Fibroblast of pulmonary artery (primary cell): Measurements from ENCODE around the gene POU1F1.

Source experiments
- DNase-seq: peaks from one replicate; pipeline ENCODE4 v3.0.0-alpha.2; 2010; ENCODE audit warnings: low read depth
- H3K4me3 ChIP-seq: replicated peaks from 2 replicates; pipeline ENCODE4 v1.5.1; 2011; ENCODE audit warnings: low read depth, mild to moderate bottlenecking, control low read depth, low read length, moderate library complexity
- TF ChIP-seq, protein P1 (sequence below): IDR thresholded peaks from 2 replicates; pipeline ENCODE4 v1.5.1; 2011; ENCODE audit warnings: mild to moderate bottlenecking, control low read depth, low read length, inconsistent platforms; ENCODE audit errors: missing control alignments

Gene POU1F1, protein sequence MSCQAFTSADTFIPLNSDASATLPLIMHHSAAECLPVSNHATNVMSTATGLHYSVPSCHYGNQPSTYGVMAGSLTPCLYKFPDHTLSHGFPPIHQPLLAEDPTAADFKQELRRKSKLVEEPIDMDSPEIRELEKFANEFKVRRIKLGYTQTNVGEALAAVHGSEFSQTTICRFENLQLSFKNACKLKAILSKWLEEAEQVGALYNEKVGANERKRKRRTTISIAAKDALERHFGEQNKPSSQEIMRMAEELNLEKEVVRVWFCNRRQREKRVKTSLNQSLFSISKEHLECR

GRCh38 chr3:87276484-87276883, at the start of gene POU1F1:
TSS of gene POU1F1 (minus strand) at chr3:87276584. CDS start at chr3:87276462, 122 bp downstream.
- no peak within 1 kb of the TSS for H3K4me3 ChIP-seq
- TF ChIP-seq, protein P1, sequence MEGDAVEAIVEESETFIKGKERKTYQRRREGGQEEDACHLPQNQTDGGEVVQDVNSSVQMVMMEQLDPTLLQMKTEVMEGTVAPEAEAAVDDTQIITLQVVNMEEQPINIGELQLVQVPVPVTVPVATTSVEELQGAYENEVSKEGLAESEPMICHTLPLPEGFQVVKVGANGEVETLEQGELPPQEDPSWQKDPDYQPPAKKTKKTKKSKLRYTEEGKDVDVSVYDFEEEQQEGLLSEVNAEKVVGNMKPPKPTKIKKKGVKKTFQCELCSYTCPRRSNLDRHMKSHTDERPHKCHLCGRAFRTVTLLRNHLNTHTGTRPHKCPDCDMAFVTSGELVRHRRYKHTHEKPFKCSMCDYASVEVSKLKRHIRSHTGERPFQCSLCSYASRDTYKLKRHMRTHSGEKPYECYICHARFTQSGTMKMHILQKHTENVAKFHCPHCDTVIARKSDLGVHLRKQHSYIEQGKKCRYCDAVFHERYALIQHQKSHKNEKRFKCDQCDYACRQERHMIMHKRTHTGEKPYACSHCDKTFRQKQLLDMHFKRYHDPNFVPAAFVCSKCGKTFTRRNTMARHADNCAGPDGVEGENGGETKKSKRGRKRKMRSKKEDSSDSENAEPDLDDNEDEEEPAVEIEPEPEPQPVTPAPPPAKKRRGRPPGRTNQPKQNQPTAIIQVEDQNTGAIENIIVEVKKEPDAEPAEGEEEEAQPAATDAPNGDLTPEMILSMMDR: no peak
- no peak for DNase-seq

DNA sequence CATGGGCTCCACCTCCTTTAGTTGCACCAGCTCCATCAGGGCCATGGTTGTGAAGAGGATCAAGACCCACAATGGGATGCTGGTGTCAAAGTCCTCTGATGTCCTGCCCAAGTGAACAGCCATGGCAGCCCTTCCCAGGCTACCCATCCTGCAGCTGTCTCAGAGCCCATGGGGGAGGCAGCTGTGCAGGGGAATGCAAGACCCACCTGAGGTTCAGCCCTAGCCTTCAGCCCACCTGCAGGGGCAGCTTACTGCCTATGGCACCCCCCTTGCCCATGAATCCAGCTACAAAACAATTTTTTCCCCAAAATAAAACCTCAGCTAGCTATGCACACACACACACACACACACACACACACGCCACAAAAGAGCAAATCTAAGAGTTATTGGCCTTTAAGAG, 48.2 kb upstream of the POU1F1 start:
- no peak for DNase-seq
- TF ChIP-seq, protein P1: no peak
- H3K4me3 ChIP-seq: no peak overlapping the region

DNA sequence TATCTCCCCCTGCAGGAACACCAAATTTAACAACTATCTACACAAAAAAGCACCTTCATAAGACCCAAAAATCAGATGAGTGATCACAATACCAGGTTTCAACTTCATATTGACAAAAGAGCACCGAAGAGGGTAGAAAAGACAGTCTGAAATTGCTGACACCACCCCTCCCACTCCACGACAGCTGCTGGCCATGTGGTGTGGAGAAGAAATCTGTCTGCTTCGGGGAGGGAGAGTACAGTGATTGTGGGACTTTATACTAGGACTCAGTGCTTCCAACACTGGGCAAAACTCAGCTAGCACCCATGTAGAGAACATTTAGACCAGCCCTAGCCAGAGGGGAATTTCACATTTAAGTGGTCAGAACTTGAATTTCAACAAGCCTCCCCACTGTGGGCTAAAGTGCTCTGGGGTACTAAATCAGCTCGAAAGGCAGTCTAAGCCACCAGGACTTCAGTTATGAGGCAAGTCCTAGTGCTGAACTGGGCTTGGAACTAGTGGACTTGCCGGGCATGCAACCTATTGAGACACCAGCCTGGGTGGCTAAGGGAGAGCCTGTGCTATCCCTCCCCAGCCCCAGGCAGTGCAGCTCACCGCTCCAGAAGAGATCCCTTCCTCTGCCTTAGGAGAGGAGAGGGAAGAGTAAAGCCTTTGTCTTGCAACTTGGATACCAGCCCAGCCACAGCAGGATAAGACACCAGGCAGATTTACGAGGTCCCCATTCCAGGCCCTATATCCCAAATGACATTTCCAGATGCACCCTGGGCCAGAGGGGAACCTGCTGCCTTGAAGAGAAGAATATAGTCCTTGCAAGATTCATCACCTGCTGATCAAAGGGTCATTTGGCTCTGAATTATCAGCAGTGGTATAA, 44.6 kb upstream of the POU1F1 start:
- no peak overlapping the region for H3K4me3 ChIP-seq
- TF ChIP-seq, protein P1: no peak
- DNase-seq: no peak

DNA sequence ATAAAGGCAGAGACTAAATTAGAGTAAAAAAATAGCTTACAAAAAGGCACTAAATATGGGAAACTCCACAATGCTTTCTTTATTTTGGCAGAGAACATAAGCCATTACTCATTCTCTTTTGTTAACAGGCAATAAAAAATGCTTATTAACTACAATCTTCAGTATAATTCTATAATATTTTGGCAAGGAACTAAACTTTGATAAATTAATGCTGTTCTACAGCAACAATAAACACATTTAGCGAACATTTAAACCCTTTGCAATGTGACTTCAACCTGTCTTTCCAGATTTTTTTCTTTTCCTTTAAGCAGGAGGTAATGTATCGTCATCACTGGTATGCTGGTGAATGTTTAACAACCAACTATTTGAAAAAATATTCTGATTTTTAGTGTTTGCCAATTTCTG, 42.2 kb upstream of the POU1F1 start:
- TF ChIP-seq, protein P1: no peak
- DNase-seq: no peak

DNA sequence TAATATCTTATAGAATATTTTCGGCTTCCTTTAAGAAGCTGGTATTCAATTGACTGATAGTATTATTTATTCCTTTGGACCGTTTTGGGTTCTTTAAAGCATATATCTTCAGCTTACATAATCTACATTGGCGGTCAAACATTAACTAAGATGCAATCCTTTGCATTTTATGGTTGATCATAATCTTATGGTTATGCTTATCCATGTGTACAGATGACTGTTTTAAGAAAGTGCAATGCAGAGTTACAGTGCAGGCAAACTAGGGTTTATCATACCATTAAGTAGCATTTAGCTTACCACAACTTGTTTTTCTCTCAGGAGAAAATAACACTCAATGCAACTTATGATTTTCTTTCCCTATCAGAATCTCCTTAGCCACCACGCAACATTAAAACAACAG, 41.4 kb upstream of the POU1F1 start:
- no peak for DNase-seq
- H3K4me3 ChIP-seq: no peak overlapping the region
- TF ChIP-seq, protein P1: no peak

More for the DNA sequence above, 42.2 kb upstream of the POU1F1 start:
- no peak overlapping the region for H3K4me3 ChIP-seq

DNA sequence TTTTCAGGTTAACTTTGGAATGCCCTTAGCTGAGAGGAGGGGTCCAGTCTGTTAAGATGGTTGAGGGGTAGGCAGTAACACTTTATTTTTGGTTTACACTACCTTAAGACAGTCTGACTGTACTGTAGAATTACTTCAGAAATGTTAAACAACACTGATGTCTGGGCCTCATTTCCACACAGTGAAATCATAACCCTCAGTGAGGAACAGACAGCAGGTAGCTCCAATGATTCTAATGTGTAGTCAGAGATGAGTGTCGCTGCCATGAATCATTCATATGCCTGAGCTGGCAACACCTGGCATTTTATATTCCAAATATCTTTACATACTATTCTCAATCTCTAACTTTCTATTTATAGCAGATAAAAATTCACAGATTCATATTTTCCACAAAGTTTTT, 37.3 kb upstream of the POU1F1 start:
- no peak for DNase-seq
- no peak overlapping the region for H3K4me3 ChIP-seq
- TF ChIP-seq, protein P1: no peak

DNA sequence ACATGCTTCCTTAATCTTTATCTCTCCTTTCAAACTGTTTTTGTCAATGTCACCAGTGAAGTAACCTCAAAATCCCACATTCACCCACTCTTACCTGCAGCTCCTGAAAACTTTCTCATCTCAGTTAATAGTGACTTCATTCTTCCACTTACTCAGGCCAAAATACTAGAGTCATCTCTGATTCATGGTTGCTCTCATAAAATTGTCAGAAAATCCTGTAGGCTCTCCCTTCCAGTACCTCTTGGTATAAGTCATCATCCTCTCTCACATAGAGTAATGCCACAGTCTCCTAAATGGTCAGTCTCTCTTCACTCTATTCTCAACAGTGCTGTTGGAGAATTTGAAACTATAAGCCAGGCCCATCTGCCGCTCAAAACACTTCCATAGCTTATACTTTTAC, 34.9 kb upstream of the POU1F1 start:
- DNase-seq: no peak
- TF ChIP-seq, protein P1: no peak
- no peak overlapping the region for H3K4me3 ChIP-seq
